ENCODE measurements around the gene SGCA. TPM values are rescaled to one million over a fixed set of nuclear protein-coding genes. Genes with fewer than 3 reads are reported as not detected.
A peak's percentile ranks its signal among the peaks of the same experiment; 100 is the strongest.

Gene SGCA
- total and polyA plus RNA-seq, 2 of the 13 experiments (the other 11 are each of a cell fraction or from before 2014, with no cell fraction given) = not detected

- 0 out of 2 replicates have a peak, but pooled peaks have one; percentile 54 for TF ChIP-seq POGK (CRISPR knock-in tag; conservative IDR thresholded peaks at IDR 0.05)
- TF ChIP-seq PATZ1 (CRISPR knock-in tag; IDR thresholded peaks at IDR 0.05) = peak; percentile 77; the same call in 1 of the 2 replicates
- no peak for TF ChIP-seq ZNF530 (CRISPR knock-in tag; IDR thresholded peaks at IDR 0.05; ENCODE audit: low read depth)
- TF ChIP-seq MED1 (CRISPR knock-in tag; IDR thresholded peaks at IDR 0.05) = no peak
- TF ChIP-seq PRDM4 (CRISPR knock-in tag; IDR thresholded peaks at IDR 0.05; ENCODE audit: borderline replicate concordance) = no peak
- TF ChIP-seq ZFP36 (IDR thresholded peaks at IDR 0.05; ENCODE audit: borderline replicate concordance, low read depth, low read length, partially characterized antibody) = no peak
- no peak for TF ChIP-seq ASH2L (IDR thresholded peaks at IDR 0.05; ENCODE audit: insufficient read length, low read depth, low read length)
- TF ChIP-seq NRL (CRISPR knock-in tag; IDR thresholded peaks at IDR 0.05; ENCODE audit: borderline replicate concordance) = no peak
- TF ChIP-seq, protein P1, sequence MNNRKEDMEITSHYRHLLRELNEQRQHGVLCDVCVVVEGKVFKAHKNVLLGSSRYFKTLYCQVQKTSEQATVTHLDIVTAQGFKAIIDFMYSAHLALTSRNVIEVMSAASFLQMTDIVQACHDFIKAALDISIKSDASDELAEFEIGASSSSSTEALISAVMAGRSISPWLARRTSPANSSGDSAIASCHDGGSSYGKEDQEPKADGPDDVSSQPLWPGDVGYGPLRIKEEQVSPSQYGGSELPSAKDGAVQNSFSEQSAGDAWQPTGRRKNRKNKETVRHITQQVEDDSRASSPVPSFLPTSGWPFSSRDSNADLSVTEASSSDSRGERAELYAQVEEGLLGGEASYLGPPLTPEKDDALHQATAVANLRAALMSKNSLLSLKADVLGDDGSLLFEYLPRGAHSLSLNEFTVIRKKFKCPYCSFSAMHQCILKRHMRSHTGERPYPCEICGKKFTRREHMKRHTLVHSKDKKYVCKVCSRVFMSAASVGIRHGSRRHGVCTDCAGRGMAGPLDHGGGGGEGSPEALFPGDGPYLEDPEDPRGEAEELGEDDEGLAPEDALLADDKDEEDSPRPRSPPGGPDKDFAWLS (CRISPR knock-in tag; IDR thresholded peaks at IDR 0.05; ENCODE audit: borderline replicate concordance) = no peak
- TF ChIP-seq ZNF615 (CRISPR knock-in tag; IDR thresholded peaks at IDR 0.05; ENCODE audit: borderline replicate concordance) = no peak
- TF ChIP-seq, protein P2, sequence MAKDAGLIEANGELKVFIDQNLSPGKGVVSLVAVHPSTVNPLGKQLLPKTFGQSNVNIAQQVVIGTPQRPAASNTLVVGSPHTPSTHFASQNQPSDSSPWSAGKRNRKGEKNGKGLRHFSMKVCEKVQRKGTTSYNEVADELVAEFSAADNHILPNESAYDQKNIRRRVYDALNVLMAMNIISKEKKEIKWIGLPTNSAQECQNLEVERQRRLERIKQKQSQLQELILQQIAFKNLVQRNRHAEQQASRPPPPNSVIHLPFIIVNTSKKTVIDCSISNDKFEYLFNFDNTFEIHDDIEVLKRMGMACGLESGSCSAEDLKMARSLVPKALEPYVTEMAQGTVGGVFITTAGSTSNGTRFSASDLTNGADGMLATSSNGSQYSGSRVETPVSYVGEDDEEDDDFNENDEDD (CRISPR knock-in tag; IDR thresholded peaks at IDR 0.05; ENCODE audit: borderline replicate concordance) = peak; percentile 70; the same call in 1 of the 2 replicates
- 0 out of 2 replicates have a peak, but pooled peaks have one; percentile 34 for TF ChIP-seq ZNF232 (CRISPR knock-in tag; IDR thresholded peaks at IDR 0.05; ENCODE audit: borderline replicate concordance)
- TF ChIP-seq ZNF510 (CRISPR knock-in tag; IDR thresholded peaks at IDR 0.05; ENCODE audit: low read depth) = no peak
- 0 out of 2 replicates have a peak, but pooled peaks have one; percentile 58 for TF ChIP-seq EED (CRISPR knock-in tag; IDR thresholded peaks at IDR 0.05)
- no peak for TF ChIP-seq ZBTB8A (CRISPR knock-in tag; IDR thresholded peaks at IDR 0.05; ENCODE audit: borderline replicate concordance, low read depth)
Measured at GRCh38 chr17:50117202-50118051, 48.4 kb upstream of the SGCA start (continued).
